Neural cell (in vitro differentiated cells): ENCODE data around the gene COL19A1. TPM values are rescaled to one million over a fixed set of nuclear protein-coding genes. Genes with fewer than 3 reads are reported as not detected.

ENCODE experiments used
- H2AFZ ChIP-seq: fragments of 200-600, 300-800 bp; sonication (generic), shearing (Covaris generic); 2 replicates; pipeline ENCODE4 v1.6.0; 2014; ENCODE audit warnings: low read depth, mild to moderate bottlenecking, antibody characterized with exemption, low read length, moderate library complexity
- H3F3A ChIP-seq: fragments of 200-600 bp; shearing (Covaris generic); 2 replicates; pipeline ENCODE4 v1.6.1; 2016; ENCODE audit warnings: mild to moderate bottlenecking, moderate library complexity, mixed read lengths, antibody characterized with exemption, low read length; ENCODE audit not compliant: insufficient read depth, poor library complexity, severe bottlenecking
- H3K27ac ChIP-seq: fragments of 200-600, 300-800 bp; sonication (generic), shearing (Covaris generic); 2 replicates; pipeline ENCODE4 v1.5.1; 2014; ENCODE audit warnings: mild to moderate bottlenecking, low read length, moderate library complexity
- H3K27me3 ChIP-seq: fragments of 300-800, 200-600 bp; sonication (generic), shearing (Covaris generic); 2 replicates; pipeline ENCODE4 v1.6.0; 2014; ENCODE audit warnings: mild to moderate bottlenecking, low read depth, low read length, moderate library complexity; ENCODE audit not compliant: insufficient read depth
- H3K36me3 ChIP-seq: fragments of 300-800, 200-600 bp; sonication (generic), shearing (Covaris generic); 2 replicates; pipeline ENCODE4 v1.5.1; 2014; ENCODE audit warnings: mild to moderate bottlenecking, antibody characterized with exemption, low read length, moderate library complexity; ENCODE audit not compliant: insufficient read depth
- H3K4me2 ChIP-seq: fragments of 300-800, 200-600 bp; sonication (generic), shearing (Covaris generic); 2 replicates; pipeline ENCODE4 v1.6.0; 2014; ENCODE audit warnings: mild to moderate bottlenecking, low read length
- H3K4me3 ChIP-seq: fragments of 300-800, 200-600 bp; sonication (generic), shearing (Covaris generic); 2 replicates; pipeline ENCODE4 v1.5.1; 2014; ENCODE audit warnings: mild to moderate bottlenecking, low read length, moderate library complexity
- H3K79me2 ChIP-seq: fragments of 200-600 bp; shearing (Covaris generic); replicated peaks from 2 replicates; pipeline ENCODE4 v1.6.0; 2014; ENCODE audit warnings: mild to moderate bottlenecking, low read length, moderate library complexity; ENCODE audit not compliant: insufficient read depth
- H3K9ac ChIP-seq: fragments of 300-800, 200-600 bp; sonication (generic), shearing (Covaris generic); 2 replicates; pipeline ENCODE4 v1.6.1; 2016; ENCODE audit warnings: mild to moderate bottlenecking, low read length, mixed read lengths
- H3K9me2 ChIP-seq: fragments of 200-600 bp; shearing (Covaris generic); 2 replicates; pipeline ENCODE4 v1.6.1; 2016; ENCODE audit warnings: mild to moderate bottlenecking, low read length, mixed read lengths; ENCODE audit not compliant: insufficient read depth
- H3K9me3 ChIP-seq: fragments of 200-600, 300-800 bp; sonication (generic), shearing (Covaris generic); 2 replicates; pipeline ENCODE4 v1.6.1; 2016; ENCODE audit warnings: mild to moderate bottlenecking, mixed run types, low read length, moderate library complexity, mixed read lengths
- H4K20me1 ChIP-seq: fragments of 200-600 bp; shearing (Covaris generic); 2 replicates; pipeline ENCODE4 v1.6.1; 2016; ENCODE audit warnings: mild to moderate bottlenecking, mixed run types; ENCODE audit not compliant: insufficient read depth
- CTCF ChIP-seq: fragments of 450-650 bp; IDR thresholded peaks from 2 replicates; pipeline ENCODE4 v1.5.1; 2014; ENCODE audit warnings: antibody characterized with exemption, mild to moderate bottlenecking, moderate library complexity; ENCODE audit not compliant: poor library complexity, severe bottlenecking
- EP300 ChIP-seq: fragments of 450-650 bp; conservative IDR thresholded peaks from 2 replicates; pipeline ENCODE4 v1.6.1; 2014; ENCODE audit warnings: antibody characterized with exemption, mild to moderate bottlenecking, moderate library complexity; ENCODE audit not compliant: poor library complexity, severe bottlenecking
- EZH2 ChIP-seq: fragments of 200-600, 300-800 bp; shearing (Covaris generic), sonication (generic); IDR thresholded peaks from 2 replicates; pipeline ENCODE4 v1.6.1; 2014; ENCODE audit warnings: antibody characterized with exemption, low read length, borderline replicate concordance, mild to moderate bottlenecking; ENCODE audit not compliant: insufficient read depth, poor library complexity, severe bottlenecking
- MXI1 ChIP-seq: fragments of 450-650 bp; conservative IDR thresholded peaks from 2 replicates; pipeline ENCODE4 v1.6.1; 2014; ENCODE audit warnings: antibody characterized with exemption, mild to moderate bottlenecking; ENCODE audit not compliant: poor library complexity, severe bottlenecking
- POLR2AphosphoS5 ChIP-seq: IDR thresholded peaks from 2 replicates; pipeline ENCODE4 v1.6.1; 2012
- RAD21 ChIP-seq: fragments of 450-650 bp; conservative IDR thresholded peaks from 2 replicates; pipeline ENCODE4 v1.6.1; 2014; ENCODE audit warnings: antibody characterized with exemption, mild to moderate bottlenecking, moderate library complexity
- REST ChIP-seq: IDR thresholded peaks from 2 replicates; pipeline ENCODE4 v1.6.1; 2012; ENCODE audit warnings: borderline replicate concordance
- SMC3 ChIP-seq: fragments of 450-650 bp; conservative IDR thresholded peaks from 2 replicates; pipeline ENCODE4 v1.6.1; 2014; ENCODE audit warnings: antibody characterized with exemption, mild to moderate bottlenecking, moderate library complexity; ENCODE audit not compliant: poor library complexity
- TAF1 ChIP-seq: IDR thresholded peaks from 2 replicates; pipeline ENCODE4 v1.6.1; 2012; ENCODE audit warnings: low read depth
- polyA plus RNA-seq: library from polyadenylated mRNA; depleted of rRNA; stranded (reverse); fragments of >200 nt; gene quantifications from 2 replicates; pipeline ENCODE4 v1.2.3, GENCODE V29; 2014

The COL19A1 gene
- polyA plus RNA-seq, 1 donor from 2014 or later, result 0.24 TPM

- Histone ChIP-seq H3K27me3 (no peaks in the 10 kb centered on the region), H2AFZ (no peak overlapping the region), H3K9ac (no peak overlapping the region), H3K4me2 (no peak overlapping the region), H3K9me3 (no peaks in the 10 kb centered on the region), H3K9me2 (no peaks in the 10 kb centered on the region), H3K79me2 (no peaks in the 10 kb centered on the region), H4K20me1 (no peaks in the 10 kb centered on the region), H3F3A (no peaks in the 10 kb centered on the region), H3K36me3 (no peaks in the 10 kb centered on the region), H3K27ac (no peak overlapping the region), H3K4me3 (no peak overlapping the region)
- TF ChIP-seq EZH2 (no peak), TAF1 (no peak), POLR2AphosphoS5 (no peak), EP300 (no peak), REST (no peak), SMC3 (no peak), CTCF (no peak), RAD21 (no peak), MXI1 (no peak)
Measured at GRCh38 chr6:70113171-70113570, 246.8 kb downstream of the COL19A1 start.

- H3K79me2 ChIP-seq, result no peaks in the 10 kb centered on the region
- no peaks in the 10 kb centered on the region for H3K36me3 ChIP-seq
- no peaks in the 10 kb centered on the region for H3K9me3 ChIP-seq
- H3K4me3 ChIP-seq, result no peak overlapping the region
- H2AFZ ChIP-seq, result no peak overlapping the region
- H3K9ac ChIP-seq, result no peak overlapping the region
- no peak overlapping the region for H3K27ac ChIP-seq
- no peaks in the 10 kb centered on the region for H4K20me1 ChIP-seq
- TF ChIP-seq EP300, result no peak
- no peaks in the 10 kb centered on the region for H3K27me3 ChIP-seq
- H3F3A ChIP-seq, result no peaks in the 10 kb centered on the region
- no peaks in the 10 kb centered on the region for H3K9me2 ChIP-seq
- no peak overlapping the region for H3K4me2 ChIP-seq
Measured at GRCh38 chr6:70118670-70119069, 252.3 kb downstream of the COL19A1 start.
